Liver (tissue), 3 donors: Measurements from ENCODE around the gene LRRC53.

ENCODE experiments used
- ATF3 ChIP-seq: IDR thresholded peaks from 2 replicates; pipeline ENCODE4 v1.6.1; 2016; ENCODE audit warnings: antibody characterized with exemption
- CTCF ChIP-seq: fragments of 150-350 bp; IDR thresholded peaks from 2 replicates; pipeline ENCODE4 v1.5.1; 2017; ENCODE audit warnings: improper control_type of control experiment, low read depth, low read length; ENCODE audit not compliant: missing input control
- FOXA1 ChIP-seq: IDR thresholded peaks from 2 replicates; pipeline ENCODE4 v1.6.1; 2016; ENCODE audit warnings: antibody characterized with exemption
- GABPA ChIP-seq, 2 donors: IDR thresholded peaks in 1 of 2; conservative IDR thresholded peaks in 1 of 2; 2 replicates each; pipeline ENCODE4 v1.6.1; 2016; ENCODE audit warnings: antibody characterized with exemption in 2 of 2, mild to moderate bottlenecking in 1 of 2, moderate library complexity in 1 of 2
- JUND ChIP-seq, 2 donors: IDR thresholded peaks; 2 replicates each; pipeline ENCODE4 v1.6.1; 2016; ENCODE audit warnings: antibody characterized with exemption in 2 of 2
- MAX ChIP-seq: IDR thresholded peaks from 2 replicates; pipeline ENCODE4 v1.6.1; 2016; ENCODE audit warnings: antibody characterized with exemption
- NR2F2 ChIP-seq: IDR thresholded peaks from 2 replicates; pipeline ENCODE4 v1.6.1; 2016; ENCODE audit warnings: antibody characterized with exemption
- RAD21 ChIP-seq, 2 donors: IDR thresholded peaks; 2 replicates each; pipeline ENCODE4 v1.6.1; 2016; ENCODE audit warnings: antibody characterized with exemption in 2 of 2, mild to moderate bottlenecking in 2 of 2
- REST ChIP-seq: IDR thresholded peaks from 2 replicates; pipeline ENCODE4 v1.6.1; 2016; ENCODE audit warnings: antibody characterized with exemption, mild to moderate bottlenecking
- RXRA ChIP-seq, 2 donors: IDR thresholded peaks; 2 replicates each; pipeline ENCODE4 v1.6.1; 2017 to 2018; ENCODE audit warnings: antibody characterized with exemption in 2 of 2, mild to moderate bottlenecking in 1 of 2
- SP1 ChIP-seq: IDR thresholded peaks from 2 replicates; pipeline ENCODE4 v1.6.1; 2018; ENCODE audit warnings: antibody characterized with exemption, mild to moderate bottlenecking
- TAF1 ChIP-seq: conservative IDR thresholded peaks from 2 replicates; pipeline ENCODE4 v1.6.1; 2016; ENCODE audit warnings: antibody characterized with exemption, mild to moderate bottlenecking
- YY1 ChIP-seq: IDR thresholded peaks from 2 replicates; pipeline ENCODE4 v1.6.1; 2016; ENCODE audit warnings: antibody characterized with exemption, mild to moderate bottlenecking
- donor health status: healthy.
- donor health status: healthy.

GRCh38 chr1:74496669-74497068 lies 15.7 kb downstream of the LRRC53 start:
- no peak for TF ChIP-seq JUND (IDR thresholded peaks at IDR 0.05)
- TF ChIP-seq TAF1: no peak
- no peak for TF ChIP-seq MAX
- TF ChIP-seq ATF3: no peak
- no peak for TF ChIP-seq CTCF
- no peak for TF ChIP-seq RXRA (IDR thresholded peaks at IDR 0.05)
- no peak for TF ChIP-seq NR2F2
- TF ChIP-seq REST: no peak
- TF ChIP-seq RAD21 (IDR thresholded peaks at IDR 0.05): no peak
- TF ChIP-seq FOXA1: no peak
- TF ChIP-seq GABPA (IDR thresholded peaks at IDR 0.05 in 1 of 2, conservative IDR thresholded peaks at IDR 0.05 in 1 of 2): no peak
- TF ChIP-seq SP1: no peak
- TF ChIP-seq YY1: no peak
